NCI-H1417 treated with DMSO at 0.1 percent for 48 hours (cell line): ENCODE measurements around the gene EXD1.

Experiments used
- DNase-seq: peaks from one replicate; lab custom pipeline; 2025; lab: John Stamatoyannopoulos, UW

Gene EXD1

DNA sequence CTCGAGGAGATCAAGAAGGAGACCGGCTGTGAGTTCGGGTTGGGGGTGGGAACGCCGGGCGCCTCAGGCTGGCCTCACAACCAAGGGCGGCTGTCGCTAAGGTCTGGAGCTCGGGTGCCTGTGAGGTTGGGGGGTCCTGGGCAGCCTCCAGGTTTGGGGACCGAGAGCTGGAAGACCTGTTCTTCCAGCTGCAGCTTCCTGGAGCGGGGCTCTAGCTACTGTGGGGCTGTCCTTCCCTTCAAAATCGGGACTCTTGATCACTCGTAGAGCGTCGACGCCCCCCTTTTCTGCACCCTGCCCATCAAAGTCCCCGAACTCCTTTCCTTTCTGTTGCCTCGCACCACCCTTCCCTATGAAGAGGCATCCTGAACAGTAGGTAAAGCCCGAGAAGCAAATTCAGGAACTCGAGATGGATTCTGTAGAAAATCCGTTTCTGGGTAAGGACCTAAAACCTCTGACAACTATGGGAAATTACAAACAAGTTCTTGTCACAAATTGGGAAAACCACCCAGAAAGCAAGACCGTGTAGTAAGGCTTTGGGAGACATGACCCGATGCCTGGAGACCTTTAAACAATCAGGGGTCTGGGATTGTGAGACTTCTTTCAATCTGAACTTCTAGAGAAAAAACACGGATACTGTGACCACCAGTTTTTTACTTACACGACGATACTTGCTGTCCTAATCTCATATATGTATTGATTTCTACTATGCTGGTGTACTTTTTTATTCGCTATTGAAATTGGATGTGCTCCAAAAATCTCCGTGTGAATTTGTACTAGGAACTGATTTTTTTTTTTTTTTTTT is 1.1 kb upstream of the EXD1 start:
- no peak for DNase-seq

GRCh38 chr15:41230345-41230649 is 260 bp downstream of the EXD1 start:
- no peak for DNase-seq

GRCh38 chr15:41219381-41219780 is 11.2 kb downstream of the EXD1 start:
- no peak for DNase-seq

DNA sequence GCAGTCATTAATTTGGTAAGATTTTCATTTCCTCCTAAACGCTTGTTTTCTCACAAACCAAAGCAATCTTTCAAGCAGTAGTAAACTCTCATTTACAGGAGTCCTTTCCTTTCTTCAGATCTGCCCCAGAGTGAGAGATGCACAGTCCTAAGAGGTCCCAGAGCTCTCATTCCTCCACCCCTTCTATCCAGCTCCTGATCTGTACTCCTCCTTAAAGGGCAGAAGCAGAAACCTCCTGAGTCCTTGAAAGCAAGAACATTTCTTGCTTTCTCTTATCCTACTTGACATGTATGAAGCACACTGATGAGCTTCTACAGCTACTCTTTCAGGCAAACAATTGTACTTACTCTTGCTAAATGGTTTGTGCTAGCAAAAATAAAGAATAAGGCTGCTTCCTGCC is 11.7 kb downstream of the EXD1 start:
- DNase-seq = no peak

DNA sequence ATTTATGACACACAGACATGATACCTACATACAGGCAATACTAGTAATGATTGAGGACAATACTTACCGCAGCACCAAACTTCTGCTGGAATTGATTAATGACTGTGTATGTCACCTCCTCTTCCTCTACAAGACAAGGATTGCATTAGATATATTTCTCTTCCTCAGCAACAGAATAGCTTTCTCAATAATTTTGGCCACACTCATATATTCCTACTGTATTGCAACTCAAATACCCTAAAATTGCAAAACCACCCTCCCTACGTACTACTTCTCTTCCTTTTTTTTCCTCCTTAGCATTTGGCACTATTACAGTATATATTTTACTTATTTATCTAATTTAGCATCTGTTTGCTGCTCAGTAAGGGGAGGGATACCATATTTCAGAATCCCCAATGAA is 14.8 kb downstream of the EXD1 start:
- no peak for DNase-seq

GRCh38 chr15:41207687-41208448 is 22.7 kb downstream of the EXD1 start:
- DNase-seq = no peak

- no peak for DNase-seq
Measured at GRCh38 chr15:41205315-41205714, 25.2 kb downstream of the EXD1 start.

DNA sequence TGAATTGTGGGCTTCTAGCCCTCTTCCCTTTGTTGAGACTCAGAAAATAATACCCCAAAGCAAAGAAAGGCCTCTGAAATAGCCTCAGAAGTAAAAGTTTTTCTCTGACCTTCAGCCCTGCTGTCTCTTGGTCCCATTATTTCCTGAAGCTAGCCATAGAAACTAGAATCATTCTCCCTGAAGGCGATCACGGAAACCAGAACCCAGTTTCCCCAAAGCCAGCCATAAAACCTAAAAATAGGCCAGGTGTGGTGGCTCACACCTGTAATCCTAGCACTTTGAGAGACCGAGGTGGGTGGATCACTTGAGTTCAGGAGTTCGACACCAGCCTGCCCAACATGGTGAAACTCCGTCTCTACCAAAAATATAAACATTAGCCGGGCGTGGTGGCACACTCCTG is 27.2 kb downstream of the EXD1 start:
- DNase-seq = no peak

DNA sequence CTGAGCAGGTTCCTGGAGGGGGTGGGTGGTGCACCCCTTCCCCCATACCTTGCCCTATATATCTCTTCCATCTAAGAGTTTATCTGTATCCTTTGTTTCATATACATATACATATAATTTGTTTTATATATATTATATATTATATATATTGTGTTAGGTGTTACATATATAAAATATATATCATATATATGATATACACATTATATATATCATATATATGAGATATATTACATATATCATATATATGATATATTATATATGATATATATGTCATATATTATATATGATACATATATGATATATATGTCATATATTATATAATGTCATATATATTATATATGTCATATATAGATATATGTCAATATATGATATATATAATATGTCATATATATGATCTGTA is 31.1 kb downstream of the EXD1 start:
- no peak for DNase-seq

DNA sequence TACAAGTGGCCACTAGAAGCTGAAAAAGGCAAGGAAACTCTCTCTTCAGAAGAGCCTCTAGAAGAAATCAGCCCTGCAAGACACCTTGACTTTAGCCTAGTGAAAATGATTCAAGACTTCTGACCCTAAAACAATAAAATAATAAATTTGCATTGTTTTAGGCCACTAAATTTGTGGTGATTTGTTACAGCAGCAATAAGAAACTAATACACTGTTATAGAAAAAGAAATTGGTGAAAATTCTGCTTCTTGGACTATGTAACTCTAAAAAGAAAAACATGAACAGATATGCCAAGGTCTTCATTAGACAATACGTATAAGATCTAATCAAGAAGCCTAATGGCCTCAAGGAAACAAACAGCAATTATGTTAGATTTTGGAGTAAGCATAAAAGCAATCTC is 36.1 kb downstream of the EXD1 start:
- no peak for DNase-seq

- no peak for DNase-seq
Measured at GRCh38 chr15:41183581-41183980, 47.0 kb downstream of the EXD1 start.

DNA sequence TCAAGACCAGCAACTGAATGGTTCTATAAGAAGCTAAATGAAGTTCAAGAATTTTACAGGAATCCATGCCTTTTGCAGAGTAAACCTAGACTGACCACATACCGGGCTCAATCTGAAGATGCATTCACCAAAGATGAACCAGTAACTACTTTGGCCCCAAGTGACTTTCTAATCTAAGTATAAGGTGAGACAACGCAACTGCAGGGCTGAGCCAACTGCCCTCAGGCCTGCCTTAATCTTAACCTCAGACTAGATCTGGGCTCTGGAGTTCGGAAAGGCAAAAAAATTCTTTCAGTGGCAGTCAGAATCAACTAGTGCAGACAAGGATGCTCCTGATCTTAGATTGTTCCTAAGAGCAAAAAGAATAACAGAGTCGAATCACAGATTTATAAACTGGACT is 48.3 kb downstream of the EXD1 start:
- DNase-seq = no peak

DNA sequence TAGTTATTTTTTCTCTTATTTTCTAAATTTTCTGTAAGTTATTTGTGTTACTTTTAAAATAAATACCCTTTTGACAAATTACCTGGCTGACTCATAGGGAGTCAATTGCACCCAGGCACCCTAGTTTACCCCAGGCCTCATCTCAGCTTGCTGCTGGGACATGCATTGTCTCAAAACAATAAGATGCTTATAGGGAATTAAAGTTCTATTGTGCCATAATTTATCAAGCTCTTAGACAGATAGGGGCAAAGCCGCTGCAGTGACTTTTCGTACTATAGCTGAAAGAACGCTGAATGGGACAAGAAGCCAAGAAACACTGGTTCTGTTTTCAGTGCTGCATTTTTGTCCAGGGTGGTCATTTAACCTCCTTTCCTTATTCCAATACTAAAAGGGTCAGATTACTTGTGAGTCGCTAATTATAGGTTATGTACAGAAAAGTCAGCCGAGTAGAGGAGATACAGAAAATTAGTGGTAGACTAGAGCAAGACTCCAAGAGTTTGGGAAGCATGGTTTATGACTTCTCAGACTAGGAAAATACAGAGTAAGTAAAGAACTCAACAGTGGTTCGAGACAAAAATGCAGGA is 50.3 kb downstream of the EXD1 start:
- DNase-seq = no peak

DNA sequence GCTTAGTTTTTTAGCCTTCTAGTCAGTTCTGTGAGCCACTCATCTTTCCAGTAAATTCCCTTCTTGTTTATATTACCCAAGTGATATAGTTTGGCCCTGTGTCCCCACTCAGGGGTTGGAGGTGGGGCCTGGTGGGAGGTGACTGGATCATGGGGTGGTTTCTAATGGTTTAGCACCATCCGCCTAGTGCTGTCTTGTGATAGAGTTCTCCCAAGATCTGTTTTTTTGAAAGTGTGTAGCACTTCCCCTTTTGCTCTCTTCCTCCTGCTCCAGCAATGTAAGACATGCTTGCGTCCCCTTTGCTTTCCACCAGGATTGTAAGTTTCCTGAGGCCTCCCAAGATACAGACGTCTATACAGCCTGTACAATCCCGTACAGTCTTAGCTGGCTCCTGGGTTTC is 60.8 kb downstream of the EXD1 start:
- DNase-seq = no peak

GRCh38 chr15:41169086-41169485 is 61.5 kb downstream of the EXD1 start:
- no peak for DNase-seq

DNA sequence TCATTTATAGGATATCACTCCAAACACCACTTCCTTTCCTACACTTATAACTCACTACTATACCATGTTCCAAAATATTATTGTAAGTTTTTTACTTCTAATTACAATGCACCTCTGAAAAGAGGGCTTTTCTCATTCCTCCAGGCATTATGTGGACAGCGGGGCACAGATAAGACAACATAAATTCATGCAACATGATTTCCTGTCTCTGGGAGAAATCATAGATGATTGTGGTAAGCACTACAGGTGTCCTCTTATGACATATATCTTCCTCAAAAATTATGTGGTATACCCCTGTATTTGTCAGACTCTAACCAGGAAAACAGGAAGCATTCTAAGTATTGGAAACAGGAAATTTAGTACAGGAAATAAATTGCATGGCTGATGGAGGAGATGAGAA is 68.8 kb downstream of the EXD1 start:
- DNase-seq = no peak

DNA sequence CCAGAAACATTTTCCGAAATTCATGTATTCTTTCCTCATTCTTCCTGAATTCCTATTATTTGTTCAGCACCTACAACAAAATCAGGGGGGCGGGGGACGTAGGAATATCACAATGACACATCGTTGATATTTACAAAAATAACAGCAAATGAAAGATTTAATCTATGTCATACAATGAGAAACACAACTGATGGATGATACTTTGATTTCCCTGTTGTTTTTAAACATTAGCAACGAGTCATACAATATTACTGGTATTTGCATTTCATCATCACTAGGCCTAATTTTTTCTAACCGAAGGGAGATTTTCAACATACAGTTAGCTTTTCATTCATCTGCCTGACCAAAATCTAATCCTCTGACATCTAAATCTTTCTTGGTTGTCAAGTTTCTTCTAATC is 69.2 kb downstream of the EXD1 start:
- no peak for DNase-seq

DNA sequence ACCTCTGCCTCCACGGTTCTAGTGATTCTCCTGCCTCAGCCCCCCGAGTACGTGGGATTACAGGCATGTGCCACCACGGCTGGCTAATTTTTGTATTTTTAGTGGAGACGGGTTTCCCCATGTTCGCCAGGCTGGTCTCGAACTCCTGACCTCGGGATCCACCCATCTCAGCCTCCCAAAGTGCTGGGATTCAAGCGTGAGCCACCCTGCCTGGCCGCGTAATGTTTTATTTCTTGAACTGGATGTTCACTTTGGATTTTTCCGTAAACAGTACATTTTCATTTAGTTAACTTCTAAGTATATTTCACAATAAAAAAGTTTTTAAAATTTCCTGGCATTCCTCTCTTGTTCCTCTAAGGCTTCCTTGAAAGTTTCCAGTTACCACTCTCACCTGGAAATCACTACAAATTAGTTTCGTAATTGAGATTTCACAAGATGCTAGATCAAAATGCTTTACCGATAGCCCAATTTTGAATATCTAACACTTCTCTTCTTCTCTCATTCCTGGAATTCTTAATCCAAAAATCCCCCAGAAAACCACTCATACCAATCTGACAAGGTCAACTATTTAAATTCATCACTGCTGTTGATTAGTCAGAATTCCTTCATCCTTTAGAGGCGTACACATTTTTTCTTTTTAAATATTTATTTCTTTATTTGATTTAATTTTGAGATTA is 69.8 kb downstream of the EXD1 start:
- no peak for DNase-seq

GRCh38 chr15:41154412-41154811 is 76.1 kb downstream of the EXD1 start:
- no peak for DNase-seq

- DNase-seq = no peak
Measured at GRCh38 chr15:41153733-41154132, 76.8 kb downstream of the EXD1 start.

DNA sequence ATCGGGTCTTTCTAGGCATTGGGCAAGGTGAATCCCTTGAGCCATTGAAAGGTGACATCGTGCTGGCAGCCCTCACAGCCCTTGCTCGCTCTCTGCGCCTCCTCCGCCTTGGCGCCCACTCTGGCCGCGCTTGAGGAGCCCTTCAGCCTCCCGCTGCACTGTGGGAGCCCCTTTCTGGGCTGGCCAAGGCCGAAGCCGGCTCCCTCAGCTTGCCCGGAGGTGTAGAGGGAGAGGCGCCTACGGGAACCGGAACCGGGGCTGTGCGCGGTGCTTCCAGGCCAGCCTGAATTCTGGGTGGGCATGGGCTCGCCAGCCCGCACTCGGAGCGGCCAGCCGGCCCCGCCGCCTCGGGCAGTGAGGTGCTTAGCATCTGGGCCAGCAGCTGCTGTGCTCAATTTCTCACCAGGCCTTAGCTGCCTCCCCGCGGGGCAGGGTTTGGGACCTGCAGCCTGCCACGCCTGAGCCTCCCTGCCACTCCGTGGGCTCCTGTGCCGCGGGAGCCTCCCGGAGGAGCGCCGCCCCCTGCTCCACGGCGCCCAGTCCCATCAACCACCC is 79.0 kb downstream of the EXD1 start:
- no peak for DNase-seq

DNA sequence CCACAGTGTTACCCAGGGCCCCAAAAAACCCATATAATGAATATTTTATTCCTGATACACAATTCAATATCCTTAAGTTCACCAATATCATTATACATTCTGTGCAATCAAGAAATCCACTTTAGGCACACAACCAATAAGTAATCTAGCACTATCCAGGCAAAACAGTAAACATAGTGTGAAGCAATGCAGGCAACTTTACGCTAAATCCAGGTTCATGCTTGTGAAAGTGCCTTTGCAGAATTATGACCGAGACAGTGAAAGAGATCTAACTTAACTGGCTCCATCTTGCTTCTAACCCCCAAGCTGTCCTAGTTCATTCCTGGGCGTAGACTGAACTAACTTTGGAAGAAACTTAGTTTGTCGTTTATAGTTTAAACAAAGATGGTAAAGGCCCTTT is 80.3 kb downstream of the EXD1 start:
- no peak for DNase-seq

DNA sequence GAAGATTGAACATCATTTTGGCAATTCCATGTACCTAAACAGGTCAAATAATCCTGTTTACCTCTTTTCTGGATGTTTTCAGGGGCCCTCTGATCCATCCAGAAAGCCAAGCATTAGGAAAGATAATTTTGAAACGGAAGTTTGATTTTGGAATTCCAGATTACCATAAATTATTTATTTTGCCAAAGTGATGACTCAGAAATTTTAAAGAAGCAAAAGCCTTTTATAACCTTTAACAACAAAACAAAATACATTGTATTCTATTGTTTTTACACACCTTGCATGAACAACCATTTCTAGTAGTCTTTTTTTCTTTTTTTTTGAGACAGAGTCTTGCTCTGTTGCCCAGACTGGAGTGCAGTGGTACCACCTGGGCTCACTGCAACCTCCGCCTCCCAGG is 82.5 kb downstream of the EXD1 start:
- no peak for DNase-seq
